Fibroblast of skin of left biceps (primary cell): ENCODE results near the gene ATP8B2.
"Not testable (repeated sequence)": the region's sequence is repeated elsewhere in the genome, so short reads cannot be mapped to it uniquely, and the experiment has no call there.

Source experiments
- DNase-seq, 2 experiments: peaks; one replicate each; pipeline ENCODE4 v3.0.0-alpha.2; 2013; ENCODE audit warnings: low read depth in 2 of 2

ATP8B2 gene

GRCh38 chr1:154323493-154323892, 1.8 kb upstream of the ATP8B2 start:
- DNase-seq, result no peak

- no peak for DNase-seq
These were observed 1.1 kb upstream of the ATP8B2 start for GRCh38 chr1:154324241-154324640.

GRCh38 chr1:154325583-154326545, 539 bp downstream of the ATP8B2 start:
- DNase-seq, result peak; percentile 64 to 67

- DNase-seq, result peak; percentile 25
These were observed 1.5 kb downstream of the ATP8B2 start for GRCh38 chr1:154326546-154327465.

- DNase-seq, result no peak
These were observed 2.4 kb downstream of the ATP8B2 start for GRCh38 chr1:154327466-154328317.

GRCh38 chr1:154328318-154329151, 3.2 kb downstream of the ATP8B2 start:
- no peak for DNase-seq

- DNase-seq, result peak; percentile 22 to 29
These were observed 3.8 kb downstream of the ATP8B2 start for GRCh38 chr1:154329152-154329521.

GRCh38 chr1:154329551-154330131, 4.3 kb downstream of the ATP8B2 start:
- DNase-seq, result no peak

- DNase-seq, result no peak
These were observed 5.3 kb downstream of the ATP8B2 start for GRCh38 chr1:154330669-154331068.

- DNase-seq, result no peak
These were observed 9.0 kb downstream of the ATP8B2 start for GRCh38 chr1:154334079-154335024.

GRCh38 chr1:154335025-154335714, 9.8 kb downstream of the ATP8B2 start:
- DNase-seq, result peak; percentile 41 to 46

GRCh38 chr1:154337253-154337894, 12.0 kb downstream of the ATP8B2 start:
- DNase-seq, result no peak

- DNase-seq, result no peak
These were observed 13.6 kb downstream of the ATP8B2 start for GRCh38 chr1:154338875-154339274.

GRCh38 chr1:154341366-154341765, 16.0 kb downstream of the ATP8B2 start:
- not testable (repeated sequence) for DNase-seq

GRCh38 chr1:154342132-154342531, 16.8 kb downstream of the ATP8B2 start:
- DNase-seq, result no peak

- DNase-seq, result no peak
These were observed 17.6 kb downstream of the ATP8B2 start for GRCh38 chr1:154342836-154343472.
